Daoy (cell line): Measurements from ENCODE around the gene NT5E. TPM values are rescaled to one million over a fixed set of nuclear protein-coding genes. Genes with fewer than 3 reads are reported as not detected.
"Not testable (repeated sequence)": the region's sequence is repeated elsewhere in the genome, so short reads cannot be mapped to it uniquely, and the experiment has no call there.

Experiments
- DNase-seq: peaks from one replicate; pipeline ENCODE4 v3.0.0-alpha.2; 2015; ENCODE audit warnings: low read depth
- total RNA-seq: library from RNA; depleted of rRNA; stranded (reverse); fragments of >200 nt; shearing (Covaris generic); gene quantifications from 2 replicates; pipeline ENCODE4 v1.2.3, GENCODE V29; 2014; rRNA removed

The NT5E gene
- total RNA-seq, 1 experiment from 2014 or later = 129 TPM

DNA sequence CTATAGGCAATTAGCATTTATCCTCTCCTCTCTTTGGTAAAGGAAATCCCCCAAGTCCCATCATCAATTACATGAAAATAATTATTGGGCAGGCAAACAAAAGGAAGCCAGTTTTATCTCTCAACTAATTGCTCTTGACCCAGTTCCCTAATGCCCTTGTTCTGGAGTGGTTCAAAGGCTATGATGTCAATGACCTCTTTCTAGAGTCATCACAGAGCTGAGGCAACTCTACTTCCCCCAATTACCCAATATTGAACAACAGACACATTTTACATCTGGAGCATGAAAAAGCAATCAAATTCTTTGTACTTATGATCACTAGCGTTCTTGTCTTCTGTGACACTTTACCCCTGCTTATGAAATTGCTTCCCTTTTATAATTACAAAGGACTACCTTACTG is 43.5 kb downstream of the NT5E start:
- no peak for DNase-seq

GRCh38 chr6:85494547-85495536 is 45.0 kb downstream of the NT5E start:
- no peak for DNase-seq

DNA sequence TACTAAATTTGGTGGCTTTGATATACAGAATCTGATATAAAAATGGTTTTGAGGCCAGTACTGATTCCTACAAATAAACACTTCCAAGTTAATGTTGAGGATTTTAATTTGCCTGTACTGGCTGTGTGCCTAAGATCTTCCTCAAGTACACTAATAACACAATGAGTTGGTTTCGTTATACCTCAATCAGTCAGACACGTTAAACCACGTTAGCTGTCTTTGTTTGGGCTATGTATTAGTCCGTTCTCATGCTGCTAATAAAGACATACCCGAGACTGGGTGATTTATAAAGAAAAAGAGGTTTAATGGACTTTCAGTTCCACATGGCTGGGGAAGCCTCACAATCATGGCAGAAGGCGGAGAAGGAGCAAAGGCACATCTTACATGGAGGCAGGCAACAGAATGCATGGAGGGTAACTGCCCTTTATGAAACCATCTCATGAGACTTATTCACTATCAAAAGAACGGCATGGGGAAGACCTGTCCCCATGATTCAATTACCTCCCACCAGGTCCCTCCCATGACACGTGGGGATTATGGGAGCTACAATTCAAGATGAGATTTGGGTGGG is 46.2 kb downstream of the NT5E start:
- no peak for DNase-seq

DNA sequence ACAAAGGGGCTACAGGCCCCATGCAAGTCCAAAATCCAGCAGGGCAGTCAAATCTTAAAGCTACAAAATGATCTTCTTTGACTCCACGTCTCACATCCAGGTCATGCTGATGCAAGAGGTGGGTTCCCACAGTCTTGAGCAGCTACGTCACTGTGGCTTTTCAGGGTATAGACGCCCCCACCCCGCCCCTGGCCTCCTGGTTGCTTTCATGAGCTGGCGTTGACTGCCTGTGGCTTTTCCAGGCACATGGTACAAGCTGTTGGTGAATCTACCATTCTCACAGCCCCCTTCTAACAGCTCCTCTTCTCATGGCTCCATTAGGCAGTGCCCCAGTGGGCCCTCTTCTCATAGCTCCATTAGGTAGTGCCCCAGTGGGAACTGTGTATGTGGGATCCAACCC is 47.0 kb downstream of the NT5E start:
- DNase-seq = no peak

DNA sequence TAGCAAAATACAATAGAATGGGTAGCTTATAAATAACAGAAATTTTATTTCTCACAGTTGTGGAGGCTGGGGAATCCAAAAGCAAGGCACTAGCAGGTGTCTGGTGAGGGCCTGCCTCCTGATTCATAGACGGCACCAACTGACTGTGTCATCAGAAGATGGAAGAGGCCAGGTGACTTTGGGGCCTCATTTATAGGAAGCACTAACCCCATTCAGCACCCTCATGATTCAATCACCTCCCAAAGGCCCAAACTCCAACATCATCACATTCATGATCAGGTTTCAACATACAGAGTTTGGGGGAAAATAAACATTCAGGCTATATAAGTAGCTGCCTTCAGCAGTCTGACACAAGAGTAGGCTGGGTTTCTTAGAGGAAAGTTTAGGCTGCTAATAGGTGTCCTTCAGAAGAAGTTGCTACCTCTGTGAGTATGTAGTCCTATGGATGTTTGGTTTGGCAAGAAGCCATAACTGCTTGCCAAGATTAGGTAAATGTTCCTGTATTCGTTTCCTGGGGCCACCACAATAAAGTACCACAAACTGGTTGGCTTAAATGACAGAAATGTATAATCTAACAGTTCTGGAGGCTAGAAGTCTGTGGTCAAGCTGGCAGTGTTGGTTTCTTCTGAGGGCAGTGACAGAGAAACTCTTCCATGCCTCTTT is 48.8 kb downstream of the NT5E start:
- peak; percentile 68 for DNase-seq

DNA sequence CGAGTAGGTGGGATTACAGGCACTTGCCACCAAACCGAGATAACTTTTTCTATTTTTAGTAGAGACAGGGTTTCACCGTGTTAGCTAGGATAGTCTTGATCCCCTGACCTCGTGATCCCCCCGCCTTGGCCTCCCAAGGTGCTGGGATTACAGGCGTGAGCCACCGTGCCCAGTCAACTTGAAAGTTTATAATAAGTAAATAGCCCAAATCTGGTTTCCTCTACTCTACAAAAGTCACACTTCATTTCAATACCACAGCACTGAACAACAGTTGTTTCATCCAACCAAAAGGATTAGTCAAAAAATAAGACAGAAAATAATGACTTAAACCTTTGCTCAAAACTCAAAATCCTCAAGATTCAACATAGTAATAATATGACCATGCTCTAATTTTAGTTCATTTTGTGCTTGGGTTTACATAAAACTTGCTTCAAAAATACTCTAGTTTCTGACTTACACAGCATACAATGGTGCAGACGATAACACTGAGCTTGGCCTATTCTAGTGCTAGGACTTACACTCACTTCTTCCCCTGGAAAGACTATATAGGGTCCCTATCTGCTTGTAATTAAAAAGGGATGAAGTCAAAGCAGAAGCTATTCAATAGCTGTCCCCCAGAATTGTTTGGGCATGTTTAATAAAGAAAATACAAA is 56.7 kb downstream of the NT5E start:
- DNase-seq = no peak

- DNase-seq = no peak
Measured at GRCh38 chr6:85516168-85516567, 66.3 kb downstream of the NT5E start.

- not testable (repeated sequence) for DNase-seq
Measured at GRCh38 chr6:85524281-85524680, 74.4 kb downstream of the NT5E start.

DNA sequence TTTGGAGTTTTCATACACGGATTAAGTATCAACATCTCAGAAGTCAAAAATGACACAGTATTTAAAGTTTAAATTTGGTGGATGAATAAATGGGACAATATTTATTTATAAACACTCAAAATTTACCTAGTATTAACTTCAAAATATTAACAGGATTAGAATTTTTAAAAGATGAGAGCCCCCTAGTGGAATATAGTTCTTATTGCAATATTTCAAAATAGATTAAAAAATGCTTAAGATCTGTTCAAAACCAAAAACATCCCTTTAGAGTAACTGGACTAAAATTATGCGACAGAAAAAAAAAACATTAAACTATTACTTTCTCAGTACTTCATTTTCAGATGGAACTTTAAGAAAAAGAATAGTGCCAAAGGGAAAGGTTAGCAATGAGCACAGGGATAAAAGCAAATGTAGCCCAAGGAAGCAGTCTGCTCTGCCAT is 87.2 kb downstream of the NT5E start:
- DNase-seq = no peak

DNA sequence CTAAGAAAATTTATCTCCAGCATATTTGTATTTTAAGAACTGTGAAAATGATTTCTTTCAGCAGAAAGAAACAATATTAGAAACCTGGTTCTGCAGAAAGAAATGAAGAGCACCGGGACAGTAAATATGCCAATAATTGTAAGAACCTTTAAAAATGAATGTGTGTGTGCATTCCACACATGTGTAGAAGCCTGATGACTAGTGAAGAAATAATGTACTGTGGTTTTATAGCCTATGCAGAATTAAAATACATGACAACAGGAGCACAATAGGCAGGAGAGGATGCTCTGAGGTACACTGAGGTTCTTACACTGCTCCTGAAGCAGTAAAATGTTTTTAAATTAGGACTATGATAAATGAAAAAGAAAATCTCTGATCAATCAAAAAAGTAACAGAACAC is 94.9 kb downstream of the NT5E start:
- no peak for DNase-seq

Other genes starting within 250 kb of the NT5E start
- gene SNX14, start 143.8 kb downstream of the NT5E start, total RNA-seq = 117 and 134 TPM in 2 replicates
- 130 and 153 TPM in 2 replicates for gene SYNCRIP, start 192.8 kb downstream of the NT5E start, total RNA-seq